ELF-1 (cell line): Measurements from ENCODE around the gene IL1R2.
A peak's percentile ranks its signal among the peaks of the same experiment; 100 is the strongest.

Experiments
- DNase-seq: peaks from one replicate; pipeline ENCODE4 v3.0.0-alpha.2; 2016; ENCODE audit warnings: low read depth, low spot score

Gene IL1R2, protein sequence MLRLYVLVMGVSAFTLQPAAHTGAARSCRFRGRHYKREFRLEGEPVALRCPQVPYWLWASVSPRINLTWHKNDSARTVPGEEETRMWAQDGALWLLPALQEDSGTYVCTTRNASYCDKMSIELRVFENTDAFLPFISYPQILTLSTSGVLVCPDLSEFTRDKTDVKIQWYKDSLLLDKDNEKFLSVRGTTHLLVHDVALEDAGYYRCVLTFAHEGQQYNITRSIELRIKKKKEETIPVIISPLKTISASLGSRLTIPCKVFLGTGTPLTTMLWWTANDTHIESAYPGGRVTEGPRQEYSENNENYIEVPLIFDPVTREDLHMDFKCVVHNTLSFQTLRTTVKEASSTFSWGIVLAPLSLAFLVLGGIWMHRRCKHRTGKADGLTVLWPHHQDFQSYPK

GRCh38 chr2:101991721-101992145 is at the start of gene IL1R2:
Gene IL1R2, plus strand, starts transcription at chr2:101991960. Its CDS starts 16,616 bp downstream, at chr2:102008576.
- no peak for DNase-seq

DNA sequence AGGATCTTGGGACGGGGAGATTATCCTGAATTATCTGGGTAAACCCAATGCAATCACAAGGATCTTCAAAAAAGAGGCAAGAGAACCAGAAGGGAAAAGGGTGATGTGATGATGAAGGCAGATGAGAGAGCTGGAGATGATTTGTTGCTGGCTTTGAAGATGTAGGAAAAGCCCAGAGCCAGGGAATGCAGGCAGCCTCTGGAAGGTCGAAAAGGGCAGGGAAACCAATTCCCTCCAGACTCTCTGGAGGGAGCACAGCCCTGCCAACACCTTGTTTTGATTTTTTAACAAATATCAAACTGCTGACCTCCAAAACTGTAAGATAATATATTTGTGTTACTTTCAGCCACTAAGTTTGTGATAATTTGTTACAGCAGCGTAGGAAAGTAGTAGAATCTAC is 48.9 kb upstream of the IL1R2 start:
- DNase-seq = no peak

- peak; percentile 16 for DNase-seq
These were observed 45.3 kb upstream of the IL1R2 start for GRCh38 chr2:101946372-101947039.

GRCh38 chr2:101947374-101947773 is 44.4 kb upstream of the IL1R2 start:
- no peak for DNase-seq

GRCh38 chr2:101948625-101949155 is 43.1 kb upstream of the IL1R2 start:
- no peak for DNase-seq

- DNase-seq = no peak
These were observed 42.5 kb upstream of the IL1R2 start for GRCh38 chr2:101949304-101949703.

GRCh38 chr2:101951296-101951695 is 40.5 kb upstream of the IL1R2 start:
- DNase-seq = no peak

DNA sequence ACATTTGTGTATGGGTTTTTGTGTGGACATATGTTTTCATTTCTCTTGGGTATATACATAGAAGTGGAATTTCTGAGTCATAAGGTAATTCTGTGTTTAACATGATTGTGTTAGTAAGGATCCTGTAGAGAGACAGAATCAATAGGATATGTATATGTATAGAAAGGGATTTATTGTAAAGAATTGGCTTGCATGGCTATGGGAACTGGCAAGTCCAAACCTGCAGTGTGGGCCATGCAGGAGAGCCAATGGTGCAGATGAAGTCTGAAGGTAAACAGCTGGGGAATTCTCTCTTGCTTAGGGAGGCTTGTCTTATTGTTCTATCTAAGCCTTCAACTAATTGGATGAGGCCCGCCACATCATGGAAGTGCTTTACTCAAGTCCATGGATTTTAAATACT is 39.2 kb upstream of the IL1R2 start:
- no peak for DNase-seq

- DNase-seq = no peak
These were observed 35.0 kb upstream of the IL1R2 start for GRCh38 chr2:101956465-101957438.

- no peak for DNase-seq
These were observed 33.7 kb upstream of the IL1R2 start for GRCh38 chr2:101958061-101958460.

- DNase-seq = peak; percentile 64
These were observed 30.9 kb upstream of the IL1R2 start for GRCh38 chr2:101960819-101961337.

DNA sequence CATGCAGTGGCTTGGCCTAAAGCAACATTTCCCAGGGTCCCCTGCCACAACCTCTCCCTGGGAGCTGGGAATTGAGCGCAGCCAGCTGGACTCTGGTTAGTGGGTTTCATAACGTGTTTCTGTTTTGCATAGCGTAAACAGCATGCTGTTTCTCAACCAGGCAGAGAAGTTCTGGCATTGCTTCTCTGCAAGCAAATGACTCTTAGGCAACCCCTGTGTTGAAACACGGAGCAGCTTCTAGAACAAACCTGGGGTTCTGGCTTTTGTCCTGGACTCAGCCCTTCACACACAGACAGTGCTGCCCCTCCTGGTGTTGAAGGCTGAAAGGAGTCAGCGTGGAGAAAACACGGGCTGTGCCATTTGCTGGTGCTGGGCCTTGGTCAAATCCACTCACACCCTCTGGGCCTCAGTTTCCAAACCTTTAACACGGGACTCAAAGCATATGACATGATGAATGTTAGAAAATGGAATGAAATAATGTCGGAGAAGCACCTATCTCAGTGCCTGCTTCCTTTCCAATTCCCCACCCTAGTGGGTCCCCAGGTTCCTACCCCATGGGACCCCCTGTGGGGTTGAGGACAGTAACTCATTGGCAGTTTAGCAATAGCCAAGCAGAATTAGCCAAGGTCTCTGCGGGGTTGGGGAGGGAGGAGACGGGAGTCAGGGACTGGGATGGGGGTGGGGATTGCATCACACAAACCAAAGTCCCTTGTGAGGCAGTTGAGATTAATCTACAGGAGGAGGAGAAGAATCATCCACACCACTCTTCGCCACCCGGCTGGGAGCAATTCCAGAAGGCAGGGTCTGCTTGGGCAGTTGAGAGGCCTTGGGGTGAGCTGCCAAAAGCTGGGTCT is 30.2 kb upstream of the IL1R2 start:
- no peak for DNase-seq

DNA sequence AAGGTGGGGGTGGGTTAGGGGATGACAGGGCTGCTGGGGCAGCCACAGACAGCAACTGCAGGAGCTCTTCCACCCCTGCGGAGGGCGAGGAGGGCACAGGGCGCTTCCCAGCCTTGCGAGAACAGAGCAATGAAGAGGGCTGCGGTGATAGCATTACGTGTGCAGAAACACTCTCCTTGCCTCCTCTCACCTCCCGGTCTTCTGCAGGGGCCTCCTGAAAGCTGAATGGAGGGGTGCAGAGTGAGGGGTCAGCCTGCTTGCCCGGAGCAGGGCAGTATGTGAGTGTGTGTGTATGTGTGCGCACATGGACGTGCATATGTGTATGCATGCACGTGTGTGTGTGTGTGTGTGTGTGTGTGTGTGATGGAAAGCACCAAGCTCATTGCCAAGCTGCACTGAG is 29.5 kb upstream of the IL1R2 start:
- no peak for DNase-seq

DNA sequence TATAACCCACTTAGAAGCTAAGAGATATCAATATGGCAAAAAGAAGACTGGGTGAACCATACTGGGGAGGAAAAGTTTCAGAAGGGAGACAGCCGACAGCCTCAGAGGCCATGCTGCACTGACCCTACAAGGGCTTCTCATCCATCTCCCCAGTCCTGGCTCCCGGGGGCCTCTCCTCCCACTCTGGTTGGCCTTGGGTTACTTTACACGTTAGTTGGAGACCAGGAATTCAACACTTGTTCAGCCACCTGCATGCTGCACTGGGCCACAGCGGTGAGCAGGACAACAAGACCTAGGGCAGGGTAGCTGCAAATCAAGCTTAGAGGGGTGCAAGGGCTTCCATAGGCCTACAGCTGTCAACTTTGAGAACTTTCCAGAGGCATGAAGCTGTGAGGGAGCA is 28.6 kb upstream of the IL1R2 start:
- no peak for DNase-seq

DNA sequence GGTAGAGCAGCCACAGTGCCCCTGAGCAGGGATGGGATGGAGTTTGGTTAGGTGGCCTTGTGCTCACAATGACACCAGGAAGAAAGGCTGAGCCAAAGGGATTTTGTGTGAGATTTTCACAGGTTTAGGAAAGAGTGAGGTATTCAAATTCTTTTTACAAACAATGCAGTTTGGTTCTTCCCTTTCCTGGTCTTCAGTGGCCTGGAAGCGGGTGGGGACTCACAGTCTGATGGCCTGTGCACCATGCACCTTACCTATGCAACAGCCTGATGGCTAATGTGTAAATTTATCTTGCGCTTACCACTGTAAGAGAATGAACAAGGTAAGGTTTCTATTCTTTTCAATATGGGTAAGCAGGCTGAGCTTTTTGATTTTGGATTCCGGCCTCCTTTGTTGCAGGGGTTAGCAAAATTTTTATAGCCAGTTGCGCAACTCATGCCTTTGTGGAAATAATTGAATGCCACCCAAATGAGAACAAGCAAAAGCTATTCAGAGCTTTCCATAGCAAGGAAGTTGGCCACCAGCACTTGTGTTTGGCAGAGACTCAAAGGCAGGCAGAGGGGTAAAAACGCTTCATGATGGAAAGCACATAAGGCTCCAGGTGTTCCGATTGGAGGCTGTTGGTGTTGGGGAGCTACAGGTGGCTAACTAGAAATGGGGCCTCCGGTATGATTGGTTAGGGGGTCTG is 23.8 kb upstream of the IL1R2 start:
- DNase-seq = no peak

GRCh38 chr2:101969723-101970122 is 22.0 kb upstream of the IL1R2 start:
- peak; percentile 32 for DNase-seq

DNA sequence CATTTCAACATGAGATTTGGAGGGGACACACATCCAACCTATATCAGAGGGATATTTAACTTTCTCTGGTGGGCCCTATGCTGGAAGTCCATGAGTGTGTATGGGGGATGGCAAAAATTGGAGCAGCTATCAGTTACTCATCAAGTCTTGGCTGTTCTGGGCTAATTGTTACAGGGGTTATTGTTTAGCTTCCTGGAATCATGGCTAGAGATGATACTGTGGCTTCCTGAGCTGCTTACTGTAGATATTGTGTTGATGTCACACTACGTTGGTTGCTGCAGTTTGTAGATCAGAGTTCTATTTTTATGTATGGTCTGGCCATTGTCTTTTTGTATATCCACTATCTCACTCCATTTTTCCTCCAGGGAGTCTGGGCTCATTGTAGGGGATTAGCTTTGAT is 20.9 kb upstream of the IL1R2 start:
- DNase-seq = no peak

GRCh38 chr2:101971836-101972235 is 19.9 kb upstream of the IL1R2 start:
- no peak for DNase-seq

DNA sequence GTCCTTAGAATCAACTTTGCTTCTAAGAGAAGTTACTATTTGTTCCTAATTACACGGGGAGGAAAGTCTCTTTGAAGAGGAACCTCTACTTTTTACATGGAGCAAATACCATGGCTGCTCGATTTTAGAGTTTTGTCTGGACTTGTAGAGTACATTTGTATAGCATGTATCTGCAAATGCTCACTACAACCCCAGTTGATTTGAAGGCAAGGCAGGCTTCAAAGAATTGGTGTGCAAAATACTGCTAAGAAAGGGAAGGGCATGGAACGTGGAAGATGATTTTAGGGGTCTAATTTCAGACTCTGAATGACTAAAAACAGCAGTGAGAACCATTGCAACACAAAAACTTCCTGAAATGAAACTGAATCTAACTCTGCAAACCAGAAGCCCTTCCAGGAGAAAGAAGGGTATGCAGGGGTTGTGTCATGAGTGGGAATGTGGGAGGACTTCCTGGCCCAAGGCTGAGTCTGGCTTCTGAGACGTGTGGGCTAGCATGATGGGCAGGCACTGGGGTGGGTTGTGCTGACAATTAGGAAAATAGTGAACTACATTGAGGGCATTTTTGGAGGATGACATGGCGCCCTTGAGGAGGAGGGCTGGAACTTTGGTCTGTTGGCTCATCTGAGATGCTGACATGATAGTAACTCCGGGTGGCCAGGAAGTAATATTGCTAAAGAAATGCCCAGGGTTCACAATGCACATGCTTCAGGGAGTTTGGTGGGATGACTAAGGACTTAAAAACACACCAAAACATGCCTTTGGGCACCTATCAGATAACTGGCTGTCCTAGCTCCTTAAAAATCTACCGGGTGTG is 18.9 kb upstream of the IL1R2 start:
- DNase-seq = peak; percentile 25
